Tibial nerve (tissue), 3 donors: ENCODE data around the gene RPS27.

Experiments
- CTCF ChIP-seq, 5 experiments: fragments of 200-600 bp in 3 of 5; fragments of 450-650 bp in 2 of 5; sonication (generic) in 3 of 5; IDR thresholded peaks; one replicate each; pipeline ENCODE4 v1.5.1; 2016 to 2019; ENCODE audit warnings: antibody characterized with exemption in 5 of 5, mild to moderate bottlenecking in 3 of 5, moderate library complexity in 2 of 5
- POLR2A ChIP-seq, 2 donors: fragments of 450-650 bp; IDR thresholded peaks; one replicate each; pipeline ENCODE4 v1.6.1; 2017; ENCODE audit warnings: antibody characterized with exemption in 2 of 2, mild to moderate bottlenecking in 2 of 2, moderate library complexity in 2 of 2

GRCh38 chr1:153945795-153946621 is 44.6 kb upstream of the RPS27 start:
- TF ChIP-seq CTCF (IDR thresholded peaks at IDR 0.05) (no peak), POLR2A (IDR thresholded peaks at IDR 0.05) (peak in 1 of 2 donors; percentile 53)
